HG02970 (cell line): ENCODE measurements around the gene GPR37L1.
"Not testable (repeated sequence)": the region's sequence is repeated elsewhere in the genome, so short reads cannot be mapped to it uniquely, and the experiment has no call there.

Experiments
- ATAC-seq: cut with Tn5 transposase; IDR thresholded peaks from one replicate; pipeline ENCODE4 v1.9.1; 2021; ENCODE audit warnings: mild to moderate bottlenecking, moderate library complexity, moderate number of reproducible peaks; ENCODE audit not compliant: unreplicated experiment, low FRiP score

GPR37L1 gene

GRCh38 chr1:202165267-202165941 lies 42.7 kb downstream of the GPR37L1 start:
- no peak for ATAC-seq

- ATAC-seq: no peak
Observed at GRCh38 chr1:202165942-202166843, 43.5 kb downstream of the GPR37L1 start.

DNA sequence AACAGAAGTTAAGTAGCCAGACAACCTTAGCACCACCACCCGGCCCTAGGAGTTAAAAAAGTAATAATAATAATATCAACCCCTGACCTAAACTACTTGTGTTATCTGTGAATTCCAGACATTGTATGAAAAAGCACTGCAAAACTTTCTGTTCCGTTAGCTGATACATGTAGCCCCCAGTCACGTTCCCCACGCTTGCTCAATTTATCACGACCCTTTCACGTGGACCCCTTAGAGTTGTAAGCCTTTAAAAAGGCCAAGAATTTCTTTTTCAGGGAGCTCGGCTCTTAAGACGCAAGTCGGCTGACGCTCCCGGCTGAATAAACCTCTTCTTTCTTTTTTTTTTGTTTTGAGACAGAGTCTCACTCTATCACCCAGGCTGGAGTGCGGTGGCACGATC lies 44.3 kb downstream of the GPR37L1 start:
- not testable (repeated sequence) for ATAC-seq

DNA sequence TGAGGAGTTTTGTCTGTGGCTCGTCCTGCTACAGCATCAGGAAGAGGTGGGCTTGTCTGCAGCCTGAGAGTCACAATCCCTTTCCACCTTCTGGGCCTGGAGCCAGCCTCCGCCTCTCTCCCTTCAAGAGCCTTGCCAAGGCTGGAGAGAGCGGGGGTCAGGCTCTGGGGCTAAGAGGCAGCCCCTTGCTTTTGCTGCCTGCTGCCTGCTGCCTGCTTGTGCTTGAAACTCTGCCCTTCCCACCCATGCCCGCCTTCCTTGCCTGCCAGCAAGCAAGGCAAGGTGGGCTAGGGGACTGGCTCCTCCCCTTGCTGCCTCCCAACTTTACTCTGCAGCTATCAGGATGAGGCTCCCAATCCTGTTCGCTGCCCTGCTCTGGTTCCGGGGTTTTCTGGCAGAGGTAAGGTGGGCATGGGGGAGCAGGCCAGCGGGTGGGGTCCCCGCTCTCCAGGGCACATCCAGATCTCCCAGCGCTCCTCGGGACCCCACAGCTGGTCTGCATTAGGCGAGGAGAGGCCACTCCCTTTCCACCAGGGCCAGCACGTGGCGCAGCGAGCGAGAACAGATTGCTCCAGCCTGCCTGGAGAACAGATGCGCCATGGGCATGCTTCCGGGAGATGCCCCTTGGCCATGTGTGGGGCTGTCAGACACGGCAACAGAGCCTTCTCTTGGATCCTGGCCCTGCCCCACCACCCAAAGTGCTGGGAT lies 45.1 kb downstream of the GPR37L1 start:
- ATAC-seq: no peak

DNA sequence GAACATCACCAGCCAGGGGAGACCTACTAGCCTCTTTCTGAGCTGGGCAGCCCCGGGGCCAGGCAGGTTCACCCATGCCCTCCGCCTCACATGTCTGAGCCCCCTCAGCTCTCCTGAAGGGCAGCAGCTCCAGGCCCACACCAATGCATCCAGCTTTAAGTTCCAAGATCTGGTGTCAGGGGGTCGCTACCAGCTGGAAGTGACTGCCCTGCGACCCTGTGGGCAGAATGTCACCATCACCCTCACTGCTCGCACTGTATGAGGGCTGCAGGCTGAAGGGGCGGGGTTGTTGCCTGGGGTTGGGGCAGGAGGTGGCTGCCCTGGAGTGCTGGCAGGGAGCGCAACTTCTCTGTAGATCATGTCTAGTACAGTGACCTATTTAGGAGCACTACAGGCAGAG lies 46.1 kb downstream of the GPR37L1 start:
- ATAC-seq: no peak

DNA sequence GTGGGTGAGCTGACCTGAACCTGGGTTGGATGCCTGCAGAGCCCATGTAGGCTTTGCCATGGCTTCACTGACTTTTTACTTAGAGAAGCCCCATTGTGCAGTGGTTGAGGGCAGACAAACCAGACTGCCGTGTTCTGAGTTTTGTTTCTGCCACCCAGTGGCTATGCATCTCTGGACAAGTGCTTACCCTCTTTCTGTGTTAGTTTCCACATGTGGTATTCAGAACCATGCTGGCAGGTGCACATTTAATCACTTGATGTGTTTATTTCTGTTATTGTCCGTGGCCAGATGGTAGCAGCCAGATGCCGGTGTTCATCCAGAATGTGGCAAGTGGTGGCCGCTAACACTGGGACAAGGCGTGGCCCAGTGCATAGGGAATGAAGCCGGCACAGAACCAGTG lies 48.0 kb downstream of the GPR37L1 start:
- ATAC-seq: no peak

DNA sequence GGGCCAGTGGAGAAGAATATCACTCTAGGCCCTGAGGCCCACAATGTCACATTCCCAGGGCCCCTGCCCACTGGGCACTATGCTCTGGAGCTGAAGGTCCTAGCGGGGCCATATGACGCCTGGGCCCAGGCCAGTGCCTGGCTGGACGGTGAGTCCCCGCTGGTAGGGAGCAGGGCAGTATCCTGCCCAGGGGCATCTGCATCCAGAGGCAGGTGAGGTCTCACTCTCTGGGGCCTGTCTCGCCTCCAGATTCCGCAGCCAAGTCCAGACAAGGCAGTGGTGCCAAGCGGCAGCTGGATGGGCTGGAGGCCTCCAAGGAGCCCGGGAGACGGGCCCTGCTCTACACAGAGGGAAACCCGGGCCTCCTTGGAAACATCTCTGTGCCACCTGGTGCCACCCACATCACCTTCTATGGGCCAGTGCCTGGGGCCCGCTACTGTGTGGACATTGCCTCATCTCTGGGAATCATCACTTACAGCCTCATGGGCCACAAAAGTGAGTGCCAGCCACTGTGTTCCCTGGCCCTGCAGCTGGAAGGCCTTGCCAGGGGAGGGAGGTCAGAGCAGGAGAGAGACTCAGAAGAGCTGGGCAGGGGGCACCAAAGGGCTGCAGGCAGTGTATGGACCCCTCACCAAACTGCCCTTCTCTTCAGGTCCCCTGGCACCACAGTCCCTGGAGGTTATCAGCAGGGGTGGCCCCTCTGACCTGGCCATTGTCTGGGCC lies 48.7 kb downstream of the GPR37L1 start:
- no peak for ATAC-seq

DNA sequence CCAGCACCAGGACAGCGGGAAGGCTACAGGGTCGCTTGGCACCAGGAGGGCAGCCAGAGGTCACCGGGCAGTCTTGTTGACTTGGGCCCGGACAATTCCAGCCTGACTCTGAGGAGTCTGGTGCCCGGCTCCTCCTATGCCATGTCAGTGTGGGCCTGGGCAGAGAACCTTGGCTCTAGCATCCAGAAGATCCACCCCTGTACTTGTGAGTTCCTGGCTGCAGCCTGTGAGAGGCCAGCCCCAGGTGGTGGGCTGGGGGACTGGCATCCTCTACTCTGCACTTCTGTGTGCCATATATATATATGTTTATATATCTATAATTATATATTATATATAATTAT lies 49.3 kb downstream of the GPR37L1 start:
- ATAC-seq: no peak

DNA sequence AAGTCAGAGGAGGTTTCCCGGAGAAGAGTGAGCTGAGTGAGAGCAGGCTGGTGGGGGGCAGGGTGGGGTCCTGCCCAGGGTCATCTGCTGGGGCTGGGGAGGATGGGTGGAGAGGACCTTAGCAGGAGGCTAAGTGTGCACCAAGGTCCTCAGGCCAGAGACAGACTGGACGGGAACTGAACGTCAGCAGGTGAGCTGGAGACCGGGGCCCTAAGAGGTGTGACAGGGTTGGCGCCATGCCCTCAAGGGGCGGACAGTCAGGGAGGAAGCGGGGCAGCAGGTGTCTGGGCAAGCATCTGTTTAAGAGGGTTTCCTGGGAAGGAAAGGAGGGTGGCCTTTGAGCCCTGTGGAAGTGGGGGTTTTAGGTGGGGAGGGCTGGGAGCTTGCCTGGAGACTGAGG lies 51.3 kb downstream of the GPR37L1 start:
- ATAC-seq: no peak

- ATAC-seq: no peak
Observed at GRCh38 chr1:202176949-202177927, 54.5 kb downstream of the GPR37L1 start.

- no peak for ATAC-seq
Observed at GRCh38 chr1:202179828-202180750, 57.4 kb downstream of the GPR37L1 start.

GRCh38 chr1:202180751-202181139 lies 58.0 kb downstream of the GPR37L1 start:
- not testable (repeated sequence) for ATAC-seq

DNA sequence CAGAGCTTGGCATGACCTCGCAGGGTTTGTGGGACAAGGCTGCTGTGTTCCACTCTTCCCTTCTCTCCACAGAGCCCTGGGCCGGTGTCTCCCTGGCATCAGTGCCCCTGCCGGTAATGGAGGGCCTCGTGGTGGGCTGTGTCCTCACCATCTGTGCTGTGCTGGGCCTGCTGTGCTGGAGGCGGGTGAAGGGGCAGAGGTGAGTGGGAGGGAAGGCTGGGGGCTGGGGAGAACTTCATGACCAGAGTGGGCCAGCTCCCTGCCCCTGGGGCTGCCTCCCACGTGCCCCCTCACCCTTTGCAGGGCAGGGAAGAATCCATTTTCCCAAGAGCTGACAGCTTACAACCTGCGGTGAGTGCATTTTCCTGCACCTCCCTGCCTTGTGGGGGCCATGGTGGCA lies 58.9 kb downstream of the GPR37L1 start:
- no peak for ATAC-seq

DNA sequence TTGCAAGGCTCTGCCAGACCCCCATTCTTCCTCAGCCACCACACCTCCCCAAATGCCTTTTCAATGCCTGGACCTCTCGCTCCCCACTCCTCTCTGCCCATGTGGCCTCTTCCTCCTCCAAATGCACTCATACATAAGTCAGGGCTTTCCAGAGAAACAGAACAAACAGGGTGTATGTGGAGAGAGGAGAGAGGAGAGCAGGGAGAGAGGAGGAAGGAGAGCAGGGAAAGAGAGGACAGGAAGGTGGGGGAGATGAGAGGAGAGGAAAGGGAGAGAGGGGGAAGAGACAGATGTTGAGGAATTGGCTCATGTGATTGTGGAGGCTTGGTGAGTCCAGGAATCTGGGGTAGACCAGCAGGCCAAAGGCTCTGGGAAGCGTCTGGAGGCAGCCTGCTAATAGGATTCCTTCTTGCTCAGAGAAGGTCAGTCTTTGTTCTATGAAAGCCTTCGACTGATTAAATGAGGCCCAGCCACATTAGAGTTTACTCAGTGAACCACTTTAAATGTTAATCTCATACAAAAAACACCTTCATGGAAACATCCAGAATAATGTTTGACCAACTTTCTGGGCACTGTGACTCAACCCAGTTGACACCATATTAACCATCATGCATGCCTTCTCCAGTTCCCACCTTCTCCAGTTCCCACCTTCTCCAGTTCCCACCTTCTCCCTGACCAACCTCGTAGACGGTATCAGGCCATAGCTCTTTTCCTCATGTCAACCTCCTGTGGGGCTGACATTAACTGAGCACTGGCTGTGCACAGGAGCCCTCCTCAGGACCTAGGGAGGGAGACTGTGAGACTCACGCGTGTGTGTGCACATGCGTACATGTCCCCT lies 59.5 kb downstream of the GPR37L1 start:
- ATAC-seq: no peak
